Ishikawa (cell line): Measurements from ENCODE around the gene MYL11.

Experiments
- CEBPB ChIP-seq: IDR thresholded peaks from 2 replicates; pipeline ENCODE4 v1.6.1; 2012
- CREB1 ChIP-seq: IDR thresholded peaks from 2 replicates; pipeline ENCODE4 v1.6.1; 2012; ENCODE audit warnings: low read depth
- EGR1 ChIP-seq: IDR thresholded peaks from 2 replicates; pipeline ENCODE4 v1.6.1; 2012
- EP300 ChIP-seq: IDR thresholded peaks from 2 replicates; pipeline ENCODE4 v1.6.1; 2012; ENCODE audit warnings: borderline replicate concordance
- FOXM1 ChIP-seq: IDR thresholded peaks from 2 replicates; pipeline ENCODE4 v1.6.1; 2012; ENCODE audit warnings: low read depth, borderline replicate concordance
- NFIC ChIP-seq: IDR thresholded peaks from 2 replicates; pipeline ENCODE4 v1.6.1; 2012
- RAD21 ChIP-seq: IDR thresholded peaks from 2 replicates; pipeline ENCODE4 v1.6.1; 2012; ENCODE audit warnings: low read depth
- TAF1 ChIP-seq: IDR thresholded peaks from 2 replicates; pipeline ENCODE4 v1.6.1; 2012; ENCODE audit warnings: low read depth, mild to moderate bottlenecking
- TCF12 ChIP-seq: IDR thresholded peaks from 2 replicates; pipeline ENCODE4 v1.6.1; 2012; ENCODE audit warnings: low read depth
- TEAD4 ChIP-seq: IDR thresholded peaks from 2 replicates; pipeline ENCODE4 v1.6.1; 2012
- YY1 ChIP-seq: IDR thresholded peaks from 2 replicates; pipeline ENCODE4 v1.6.1; 2012; ENCODE audit warnings: low read depth
- ZBTB7A ChIP-seq: IDR thresholded peaks from 2 replicates; pipeline ENCODE4 v1.6.1; 2012; ENCODE audit warnings: low read depth
- TF ChIP-seq, protein P1 (sequence below): IDR thresholded peaks from 2 replicates; pipeline ENCODE4 v1.6.1; 2012
- TF ChIP-seq, protein P2 (sequence below): IDR thresholded peaks from 2 replicates; pipeline ENCODE4 v1.6.1; 2012; ENCODE audit warnings: low read depth, mild to moderate bottlenecking
- TF ChIP-seq, protein P3 (sequence below): IDR thresholded peaks from 2 replicates; pipeline ENCODE4 v1.6.1; 2012

MYL11 gene

DNA sequence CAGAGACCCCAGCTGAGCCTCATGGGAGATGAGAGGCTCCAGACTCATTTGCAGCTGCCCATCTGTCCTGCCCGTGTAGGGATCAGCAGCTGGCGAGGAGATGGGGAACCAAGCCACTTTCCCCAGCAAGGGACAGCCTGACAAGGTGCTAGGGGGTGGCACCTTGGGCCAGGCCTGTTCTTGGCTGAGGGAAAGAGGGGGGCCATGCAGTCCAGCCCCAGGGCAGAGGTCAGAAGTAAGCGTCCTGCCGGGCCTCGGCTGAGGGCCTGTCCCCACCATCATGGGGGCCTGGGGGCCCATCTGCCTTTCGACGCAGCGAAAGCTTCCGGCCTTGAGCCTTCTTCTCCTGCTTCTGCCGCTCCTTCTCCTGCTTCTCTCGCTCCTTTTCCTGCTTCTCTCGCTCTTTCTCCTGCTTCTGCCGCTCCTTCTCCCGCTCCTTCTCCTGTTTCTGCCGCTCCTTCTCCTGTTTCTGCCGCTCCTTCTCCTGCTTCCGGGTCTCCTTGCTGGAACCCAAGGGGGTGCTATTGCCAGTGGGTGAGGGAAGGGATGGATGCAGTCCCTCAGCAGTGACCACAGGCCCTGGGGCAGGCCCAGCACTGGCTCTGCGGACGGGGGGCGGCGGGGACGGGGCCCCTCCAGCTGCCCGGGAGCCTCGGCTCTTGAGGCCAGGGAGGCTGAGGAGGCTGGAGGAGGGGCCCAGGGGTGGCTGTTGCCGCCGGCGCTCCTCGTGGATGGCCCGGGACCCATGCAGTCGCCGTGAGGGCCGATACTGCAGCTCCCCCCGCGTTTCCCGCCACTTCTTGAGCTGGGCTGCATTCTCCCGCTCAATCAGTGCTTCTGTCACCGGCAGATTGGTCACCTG, 16.7 kb upstream of the MYL11 start:
- no peak for TF ChIP-seq EP300
- TF ChIP-seq, protein P1, sequence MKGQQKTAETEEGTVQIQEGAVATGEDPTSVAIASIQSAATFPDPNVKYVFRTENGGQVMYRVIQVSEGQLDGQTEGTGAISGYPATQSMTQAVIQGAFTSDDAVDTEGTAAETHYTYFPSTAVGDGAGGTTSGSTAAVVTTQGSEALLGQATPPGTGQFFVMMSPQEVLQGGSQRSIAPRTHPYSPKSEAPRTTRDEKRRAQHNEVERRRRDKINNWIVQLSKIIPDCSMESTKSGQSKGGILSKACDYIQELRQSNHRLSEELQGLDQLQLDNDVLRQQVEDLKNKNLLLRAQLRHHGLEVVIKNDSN: no peak
- no peak for TF ChIP-seq TEAD4
- TF ChIP-seq, protein P2, sequence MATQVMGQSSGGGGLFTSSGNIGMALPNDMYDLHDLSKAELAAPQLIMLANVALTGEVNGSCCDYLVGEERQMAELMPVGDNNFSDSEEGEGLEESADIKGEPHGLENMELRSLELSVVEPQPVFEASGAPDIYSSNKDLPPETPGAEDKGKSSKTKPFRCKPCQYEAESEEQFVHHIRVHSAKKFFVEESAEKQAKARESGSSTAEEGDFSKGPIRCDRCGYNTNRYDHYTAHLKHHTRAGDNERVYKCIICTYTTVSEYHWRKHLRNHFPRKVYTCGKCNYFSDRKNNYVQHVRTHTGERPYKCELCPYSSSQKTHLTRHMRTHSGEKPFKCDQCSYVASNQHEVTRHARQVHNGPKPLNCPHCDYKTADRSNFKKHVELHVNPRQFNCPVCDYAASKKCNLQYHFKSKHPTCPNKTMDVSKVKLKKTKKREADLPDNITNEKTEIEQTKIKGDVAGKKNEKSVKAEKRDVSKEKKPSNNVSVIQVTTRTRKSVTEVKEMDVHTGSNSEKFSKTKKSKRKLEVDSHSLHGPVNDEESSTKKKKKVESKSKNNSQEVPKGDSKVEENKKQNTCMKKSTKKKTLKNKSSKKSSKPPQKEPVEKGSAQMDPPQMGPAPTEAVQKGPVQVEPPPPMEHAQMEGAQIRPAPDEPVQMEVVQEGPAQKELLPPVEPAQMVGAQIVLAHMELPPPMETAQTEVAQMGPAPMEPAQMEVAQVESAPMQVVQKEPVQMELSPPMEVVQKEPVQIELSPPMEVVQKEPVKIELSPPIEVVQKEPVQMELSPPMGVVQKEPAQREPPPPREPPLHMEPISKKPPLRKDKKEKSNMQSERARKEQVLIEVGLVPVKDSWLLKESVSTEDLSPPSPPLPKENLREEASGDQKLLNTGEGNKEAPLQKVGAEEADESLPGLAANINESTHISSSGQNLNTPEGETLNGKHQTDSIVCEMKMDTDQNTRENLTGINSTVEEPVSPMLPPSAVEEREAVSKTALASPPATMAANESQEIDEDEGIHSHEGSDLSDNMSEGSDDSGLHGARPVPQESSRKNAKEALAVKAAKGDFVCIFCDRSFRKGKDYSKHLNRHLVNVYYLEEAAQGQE: no peak
- no peak for TF ChIP-seq EGR1
- TF ChIP-seq NFIC: no peak
- no peak for TF ChIP-seq YY1
- no peak for TF ChIP-seq CEBPB
- TF ChIP-seq, protein P3, sequence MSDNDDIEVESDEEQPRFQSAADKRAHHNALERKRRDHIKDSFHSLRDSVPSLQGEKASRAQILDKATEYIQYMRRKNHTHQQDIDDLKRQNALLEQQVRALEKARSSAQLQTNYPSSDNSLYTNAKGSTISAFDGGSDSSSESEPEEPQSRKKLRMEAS: no peak
- no peak for TF ChIP-seq RAD21
- TF ChIP-seq TAF1: no peak
- no peak for TF ChIP-seq CREB1

DNA sequence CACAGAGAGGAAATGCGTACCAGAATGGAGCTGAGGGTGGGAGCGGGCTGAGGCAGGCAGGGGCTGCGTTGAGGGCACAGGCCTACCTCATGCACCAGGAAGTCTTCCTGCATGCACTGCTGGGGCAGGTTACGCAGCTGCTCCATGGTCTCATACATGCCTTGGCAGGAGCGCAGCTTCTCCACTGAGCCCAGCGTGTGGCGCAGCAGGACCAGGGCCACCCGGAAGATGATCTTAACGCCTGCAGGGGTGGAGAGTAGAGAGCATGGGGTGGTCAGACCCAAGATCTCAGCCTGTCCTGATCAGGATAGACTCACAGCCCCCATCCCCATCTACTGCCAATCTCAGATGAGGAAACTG, 16.0 kb upstream of the MYL11 start:
- TF ChIP-seq, protein P2: no peak
- TF ChIP-seq, protein P3: no peak
- no peak for TF ChIP-seq TCF12
- no peak for TF ChIP-seq ZBTB7A
- no peak for TF ChIP-seq RAD21
- no peak for TF ChIP-seq TEAD4
- TF ChIP-seq, protein P1: no peak
- no peak for TF ChIP-seq NFIC
- TF ChIP-seq EP300: no peak
- no peak for TF ChIP-seq FOXM1
- no peak for TF ChIP-seq CREB1
- TF ChIP-seq YY1: no peak
- TF ChIP-seq TAF1: no peak
- no peak for TF ChIP-seq EGR1
- no peak for TF ChIP-seq CEBPB

DNA sequence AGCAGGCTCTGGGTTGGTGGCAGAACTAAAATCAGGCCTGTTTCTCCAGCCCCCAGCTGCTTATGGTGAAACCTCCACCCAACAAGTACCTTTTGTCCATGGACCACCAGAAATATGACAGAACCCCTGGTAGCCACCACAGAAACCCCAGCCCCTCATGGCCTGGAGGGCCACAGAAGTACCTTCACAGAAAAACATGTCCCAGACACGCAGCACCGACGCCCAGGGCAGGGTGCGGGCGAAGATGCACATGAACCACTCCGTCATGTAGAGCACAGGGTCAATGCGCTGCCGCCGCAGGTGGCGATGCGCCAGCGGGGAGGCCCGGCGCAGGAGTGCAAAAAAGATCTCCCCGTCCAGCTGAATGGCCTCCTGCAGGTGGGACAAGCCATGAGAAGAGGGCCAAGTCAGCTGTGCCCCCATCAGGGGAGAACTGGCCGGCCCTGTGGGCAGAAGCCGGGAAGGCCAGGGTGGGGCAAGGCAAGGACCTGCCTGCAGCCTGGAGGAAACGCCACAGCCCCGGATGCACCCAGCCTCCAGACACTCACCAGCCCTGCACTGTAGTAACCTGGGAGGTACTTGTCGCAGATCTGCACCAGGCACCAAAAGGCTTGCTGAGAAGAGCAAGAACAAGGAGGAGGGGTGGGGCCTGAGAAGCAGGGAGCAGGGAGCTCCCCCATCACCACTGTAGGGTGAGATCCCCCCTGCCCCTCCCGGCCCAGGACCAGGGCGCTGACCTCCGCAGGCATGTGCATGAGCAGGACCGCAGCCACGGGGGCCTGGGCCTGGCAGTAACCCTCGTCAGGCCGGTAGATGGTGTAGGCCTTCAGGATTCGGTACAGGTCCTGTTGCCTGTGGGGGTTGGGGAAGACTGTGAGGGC, 15.4 kb upstream of the MYL11 start:
- TF ChIP-seq CREB1 (no peak), YY1 (no peak), RAD21 (no peak), TCF12 (no peak), NFIC (no peak), FOXM1 (no peak), CEBPB (no peak), TAF1 (no peak), ZBTB7A (no peak), EP300 (no peak)
- TF ChIP-seq, protein P2: no peak
- TF ChIP-seq, protein P3: no peak
- TF ChIP-seq, protein P1: no peak
